Right lobe of liver (tissue), 4 donors: ENCODE data around the gene CARD6.

Experiments
- POLR2A ChIP-seq: fragments of 450-650 bp; IDR thresholded peaks from one replicate; pipeline ENCODE4 v1.6.1; 2017; ENCODE audit warnings: antibody characterized with exemption, mild to moderate bottlenecking
- TF ChIP-seq, protein P1 (sequence below), 4 donors: fragments of 200-600 bp in 3 of 4; fragments of 450-650 bp in 1 of 4; IDR thresholded peaks; one replicate each; pipeline versions ENCODE4 v1.5.1 to v1.8.0; 2016 to 2022; ENCODE audit warnings: antibody characterized with exemption in 4 of 4, mild to moderate bottlenecking in 2 of 4
- donor health status: DM: no; HTN: no; CAD: no.
- donor health status: DM: no; HTN: no; CAD: no.
- donor health status: DM: no; HTN: yes; CAD: no.

DNA sequence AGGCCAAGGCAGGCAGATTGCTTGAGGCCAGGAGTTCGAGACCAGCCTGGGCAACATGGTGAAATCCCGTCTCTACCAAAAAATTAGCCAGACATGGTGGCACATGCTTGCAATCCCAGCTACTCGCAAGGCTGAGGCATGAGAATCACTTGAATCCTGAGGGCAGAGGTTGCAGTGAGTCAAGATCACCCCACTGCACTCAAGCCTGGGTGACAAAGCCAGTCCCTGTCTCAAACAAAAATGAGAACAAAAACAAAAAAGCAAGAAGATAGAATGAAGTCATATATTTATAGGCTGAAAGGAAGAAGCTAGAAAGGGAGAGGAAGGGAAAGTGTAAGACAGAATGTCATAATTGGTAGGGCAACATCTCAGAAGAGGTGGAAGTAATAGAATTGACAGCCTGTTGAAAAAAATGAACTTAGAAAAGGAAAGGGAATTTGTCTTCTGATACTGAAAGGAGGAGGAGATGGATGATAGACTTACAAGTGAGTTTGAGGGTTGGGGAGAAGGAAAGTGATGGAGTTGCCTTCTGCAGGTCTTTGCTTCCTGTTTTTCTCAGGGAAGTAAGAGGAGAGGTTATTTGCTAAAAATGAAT lies 32.2 kb downstream of the CARD6 start:
- no peak for TF ChIP-seq POLR2A
- TF ChIP-seq, protein P1, sequence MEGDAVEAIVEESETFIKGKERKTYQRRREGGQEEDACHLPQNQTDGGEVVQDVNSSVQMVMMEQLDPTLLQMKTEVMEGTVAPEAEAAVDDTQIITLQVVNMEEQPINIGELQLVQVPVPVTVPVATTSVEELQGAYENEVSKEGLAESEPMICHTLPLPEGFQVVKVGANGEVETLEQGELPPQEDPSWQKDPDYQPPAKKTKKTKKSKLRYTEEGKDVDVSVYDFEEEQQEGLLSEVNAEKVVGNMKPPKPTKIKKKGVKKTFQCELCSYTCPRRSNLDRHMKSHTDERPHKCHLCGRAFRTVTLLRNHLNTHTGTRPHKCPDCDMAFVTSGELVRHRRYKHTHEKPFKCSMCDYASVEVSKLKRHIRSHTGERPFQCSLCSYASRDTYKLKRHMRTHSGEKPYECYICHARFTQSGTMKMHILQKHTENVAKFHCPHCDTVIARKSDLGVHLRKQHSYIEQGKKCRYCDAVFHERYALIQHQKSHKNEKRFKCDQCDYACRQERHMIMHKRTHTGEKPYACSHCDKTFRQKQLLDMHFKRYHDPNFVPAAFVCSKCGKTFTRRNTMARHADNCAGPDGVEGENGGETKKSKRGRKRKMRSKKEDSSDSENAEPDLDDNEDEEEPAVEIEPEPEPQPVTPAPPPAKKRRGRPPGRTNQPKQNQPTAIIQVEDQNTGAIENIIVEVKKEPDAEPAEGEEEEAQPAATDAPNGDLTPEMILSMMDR (IDR thresholded peaks at IDR 0.05), result no peak
